ENCODE data around the gene CHST8.

CHST8 gene

GRCh38 chr19:33788676-33789075 is 166.9 kb downstream of the CHST8 start:
- Histone ChIP-seq H3K27me3 (ENCODE audit: insufficient read depth, low read length) (no peaks in the 10 kb centered on the region), H3K14ac (ENCODE audit: low read length) (no peak overlapping the region)

DNA sequence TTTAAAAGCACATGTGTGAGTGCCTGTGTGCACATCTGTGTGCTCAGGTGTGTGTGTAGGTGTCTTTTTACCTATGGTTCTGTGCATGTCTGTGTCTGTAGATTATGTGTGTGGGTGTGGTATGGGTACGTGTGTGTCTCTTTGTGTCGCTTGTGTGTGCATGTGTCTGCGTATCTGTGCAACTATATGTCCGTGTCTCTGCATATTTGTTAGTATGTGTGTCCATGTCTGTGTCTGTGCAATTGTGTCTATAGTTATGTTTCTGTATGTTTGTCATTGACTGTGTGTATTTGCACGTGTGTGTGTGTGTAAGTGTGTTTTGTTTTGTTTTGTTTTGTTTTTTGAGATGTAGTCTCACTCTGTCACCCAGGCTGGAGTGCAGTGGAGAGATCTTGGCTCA is 167.6 kb downstream of the CHST8 start:
- Histone ChIP-seq H3K4me2 (ENCODE audit: low read length) (no peak overlapping the region), H3K36me3 (ENCODE audit: control insufficient read depth in 1 of 2, insufficient read depth in 2 of 2, low read length in 2 of 2) (no peaks in the 10 kb centered on the region), H3K79me1 (ENCODE audit: low read length) (no peaks in the 10 kb centered on the region), H4K12ac (ENCODE audit: low read depth, low read length) (no peak overlapping the region), H4K8ac (ENCODE audit: low read depth, low read length) (no peak overlapping the region), H2AK5ac (ENCODE audit: low read length) (no peak overlapping the region), H4K91ac (ENCODE audit: low read depth, low read length) (no peak overlapping the region), H3K4ac (ENCODE audit: low read depth, low read length) (no peak overlapping the region), H3K9ac (ENCODE audit: low read length) (no peak overlapping the region), H3K79me2 (ENCODE audit: control insufficient read depth, insufficient read depth, low read length, poor library complexity) (no peaks in the 10 kb centered on the region), H3K27me3 (ENCODE audit: insufficient read depth, low read length) (no peaks in the 10 kb centered on the region), H3K14ac (ENCODE audit: low read length) (no peak overlapping the region), H2AFZ (ENCODE audit: insufficient read depth, low read length, poor library complexity) (no peak overlapping the region), H2BK120ac (ENCODE audit: insufficient read depth, low read length, poor library complexity) (no peak overlapping the region), H3K27ac (ENCODE audit: low read depth, low read length) (no peak overlapping the region), H3K23ac (ENCODE audit: low read length) (no peak overlapping the region), H3K9me3 (ENCODE audit: insufficient read depth, low read depth, low read length) (peaks cover 4% of the 10 kb centered on the region), H3K4me3 (ENCODE audit: low read depth, low read length) (no peak overlapping the region), H2BK12ac (ENCODE audit: low read length) (no peak overlapping the region), H3K4me1 (ENCODE audit: control insufficient read depth in 1 of 2, insufficient read depth in 2 of 2, low read length in 2 of 2) (peaks cover 0 to under 1% of the 10 kb centered on the region in 2 experiments), H2BK5ac (ENCODE audit: low read depth, low read length, poor library complexity) (no peak overlapping the region), H3K18ac (ENCODE audit: low read length) (no peak overlapping the region)
- 80% methylated on average over 1 of the region's 5 CpGs for WGBS (ENCODE audit: extremely low coverage, insufficient coverage, insufficient read length)
- DNase-seq, result no peak

More at GRCh38 chr19:33788676-33789075, 166.9 kb downstream of the CHST8 start:
- Histone ChIP-seq H2BK120ac (ENCODE audit: insufficient read depth, low read length, poor library complexity) (no peak overlapping the region), H2BK12ac (ENCODE audit: low read length) (no peak overlapping the region), H3K27ac (ENCODE audit: low read depth, low read length) (no peak overlapping the region), H3K9ac (ENCODE audit: low read length) (no peak overlapping the region), H3K4ac (ENCODE audit: low read depth, low read length) (no peak overlapping the region), H2BK5ac (ENCODE audit: low read depth, low read length, poor library complexity) (no peak overlapping the region), H3K23ac (ENCODE audit: low read length) (no peak overlapping the region), H2AFZ (ENCODE audit: insufficient read depth, low read length, poor library complexity) (no peak overlapping the region), H3K4me1 (ENCODE audit: control insufficient read depth in 1 of 2, insufficient read depth in 2 of 2, low read length in 2 of 2) (no peaks in the 10 kb centered on the region), H4K12ac (ENCODE audit: low read depth, low read length) (no peak overlapping the region), H3K4me2 (ENCODE audit: low read length) (no peak overlapping the region), H3K9me3 (ENCODE audit: insufficient read depth, low read depth, low read length) (peaks cover 4% of the 10 kb centered on the region), H3K18ac (ENCODE audit: low read length) (no peak overlapping the region), H4K8ac (ENCODE audit: low read depth, low read length) (no peak overlapping the region), H3K79me2 (ENCODE audit: control insufficient read depth, insufficient read depth, low read length, poor library complexity) (no peaks in the 10 kb centered on the region), H3K4me3 (ENCODE audit: low read depth, low read length) (no peak overlapping the region), H3K79me1 (ENCODE audit: low read length) (no peaks in the 10 kb centered on the region), H2AK5ac (ENCODE audit: low read length) (no peak overlapping the region), H4K91ac (ENCODE audit: low read depth, low read length) (no peak overlapping the region), H3K36me3 (ENCODE audit: control insufficient read depth in 1 of 2, insufficient read depth in 2 of 2, low read length in 2 of 2) (no peaks in the 10 kb centered on the region)
- no peak for DNase-seq
- WGBS (ENCODE audit: extremely low coverage, insufficient coverage, insufficient read length), result no CpG with 5 or more reads among the region's 4 CpGs

DNA sequence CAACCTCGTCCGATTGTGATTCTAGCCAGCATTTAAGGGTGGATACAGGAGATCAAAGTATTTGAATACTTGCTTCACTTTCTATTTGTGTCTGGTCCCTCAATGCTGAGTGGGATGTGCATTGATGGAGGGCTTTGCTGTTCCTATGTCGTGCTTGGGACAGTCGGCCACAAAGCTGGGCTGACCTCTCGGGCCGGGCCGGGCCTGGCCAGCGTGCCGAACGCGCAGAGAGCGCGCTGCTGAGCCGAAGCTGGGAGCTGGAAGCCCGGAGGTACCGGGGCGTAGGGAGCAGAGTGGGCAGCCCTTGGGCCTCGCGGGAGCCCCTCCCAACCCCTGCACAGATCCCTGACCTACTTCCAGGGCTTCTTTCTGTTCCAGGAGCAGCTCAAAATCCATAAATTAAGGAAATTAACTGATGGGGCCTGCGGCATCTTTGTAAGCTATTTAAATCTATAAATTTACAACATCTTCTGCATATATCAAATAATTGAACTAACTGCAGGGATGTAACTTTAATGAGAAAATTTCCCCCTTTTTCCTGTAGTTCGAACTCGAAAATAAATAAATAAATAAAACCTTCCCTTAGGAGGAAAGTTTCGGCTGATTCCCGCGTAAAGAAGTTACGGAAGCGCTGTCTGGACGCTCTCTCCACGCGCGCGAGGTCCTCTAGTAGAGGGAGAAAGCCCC is 173.1 kb downstream of the CHST8 start:
- Histone ChIP-seq H2BK120ac (ENCODE audit: insufficient read depth, low read length, poor library complexity) (peak overlapping the region; percentile 46), H4K8ac (ENCODE audit: low read depth, low read length) (peak overlapping the region; percentile 94), H4K12ac (ENCODE audit: low read depth, low read length) (peak overlapping the region; percentile 4), H4K91ac (ENCODE audit: low read depth, low read length) (peak overlapping the region; percentile 72), H3K4ac (ENCODE audit: low read depth, low read length) (no peak overlapping the region), H3K4me3 (ENCODE audit: low read depth, low read length) (peak overlapping the region; percentile 82), H2BK12ac (ENCODE audit: low read length) (no peak overlapping the region), H3K4me2 (ENCODE audit: low read length) (peak overlapping the region; percentile 78), H3K79me2 (ENCODE audit: control insufficient read depth, insufficient read depth, low read length, poor library complexity) (peaks cover 15% of the 10 kb centered on the region), H3K9me3 (ENCODE audit: insufficient read depth, low read depth, low read length) (no peaks in the 10 kb centered on the region), H2AK5ac (ENCODE audit: low read length) (no peak overlapping the region), H3K27me3 (ENCODE audit: insufficient read depth, low read length) (no peaks in the 10 kb centered on the region), H3K27ac (ENCODE audit: low read depth, low read length) (peak overlapping the region; percentile 99), H3K14ac (ENCODE audit: low read length) (peak overlapping the region; percentile 16), H2BK5ac (ENCODE audit: low read depth, low read length, poor library complexity) (peak overlapping the region; percentile 97), H3K36me3 (ENCODE audit: control insufficient read depth in 1 of 2, insufficient read depth in 2 of 2, low read length in 2 of 2) (no peaks in the 10 kb centered on the region), H3K23ac (ENCODE audit: low read length) (no peak overlapping the region), H2AFZ (ENCODE audit: insufficient read depth, low read length, poor library complexity) (peak overlapping the region; percentile 2), H3K9ac (ENCODE audit: low read length) (peak overlapping the region; percentile 57), H3K79me1 (ENCODE audit: low read length) (peaks cover 22% of the 10 kb centered on the region), H3K18ac (ENCODE audit: low read length) (no peak overlapping the region), H3K4me1 (ENCODE audit: control insufficient read depth in 1 of 2, insufficient read depth in 2 of 2, low read length in 2 of 2) (peaks cover 9 to 16% of the 10 kb centered on the region in 2 experiments)
- DNase-seq, result no peak
- WGBS (ENCODE audit: extremely low coverage, insufficient coverage, insufficient read length), result no CpG with 5 or more reads among the region's 32 CpGs

- Histone ChIP-seq H3K4me2 (ENCODE audit: low read length) (peak overlapping the region; percentile 78), H3K14ac (ENCODE audit: low read length) (peak overlapping the region; percentile 91), H2BK5ac (ENCODE audit: low read depth, low read length, poor library complexity) (peak overlapping the region; percentile 97), H4K8ac (ENCODE audit: low read depth, low read length) (peak overlapping the region; percentile 94), H3K27ac (ENCODE audit: low read depth, low read length) (peak overlapping the region; percentile 99), H2AFZ (ENCODE audit: insufficient read depth, low read length, poor library complexity) (peak overlapping the region; percentile 86), H3K79me1 (ENCODE audit: low read length) (peaks cover 22% of the 10 kb centered on the region), H3K4me3 (ENCODE audit: low read depth, low read length) (peak overlapping the region; percentile 82), H3K18ac (ENCODE audit: low read length) (peak overlapping the region; percentile 92), H3K27me3 (ENCODE audit: insufficient read depth, low read length) (no peaks in the 10 kb centered on the region), H2AK5ac (ENCODE audit: low read length) (no peak overlapping the region), H3K9me3 (ENCODE audit: insufficient read depth, low read depth, low read length) (no peaks in the 10 kb centered on the region), H3K9ac (ENCODE audit: low read length) (peak overlapping the region; percentile 57), H3K36me3 (ENCODE audit: control insufficient read depth in 1 of 2, insufficient read depth in 2 of 2, low read length in 2 of 2) (peaks cover 0 to 5% of the 10 kb centered on the region in 2 experiments), H4K91ac (ENCODE audit: low read depth, low read length) (peak overlapping the region; percentile 99), H3K4me1 (ENCODE audit: control insufficient read depth in 1 of 2, insufficient read depth in 2 of 2, low read length in 2 of 2) (peaks cover 12 to 19% of the 10 kb centered on the region in 2 experiments), H3K79me2 (ENCODE audit: control insufficient read depth, insufficient read depth, low read length, poor library complexity) (peaks cover 15% of the 10 kb centered on the region), H3K23ac (ENCODE audit: low read length) (no peak overlapping the region), H4K12ac (ENCODE audit: low read depth, low read length) (peak overlapping the region; percentile 74), H2BK120ac (ENCODE audit: insufficient read depth, low read length, poor library complexity) (peak overlapping the region; percentile 94), H3K4ac (ENCODE audit: low read depth, low read length) (peak overlapping the region; percentile 20), H2BK12ac (ENCODE audit: low read length) (no peak overlapping the region)
- WGBS (ENCODE audit: extremely low coverage, insufficient coverage, insufficient read length), result no CpG with 5 or more reads among the region's 92 CpGs
- DNase-seq, result peak; percentile 51 to 75
Measured at GRCh38 chr19:33795370-33796163, 173.8 kb downstream of the CHST8 start.

Data from trophoblast cell (in vitro differentiated cells and primary cell).